H1 (cell line): ENCODE measurements around the gene PCGF3. TPM values are rescaled to one million over a fixed set of nuclear protein-coding genes. Genes with fewer than 3 reads are reported as not detected.
"Not testable (repeated sequence)": the region's sequence is repeated elsewhere in the genome, so short reads cannot be mapped to it uniquely, and the experiment has no call there.

Experiments
- CTCF ChIA-PET: fragments of 300-600 bp; sonication (Branson Sonifier 250); formaldehyde crosslinking; loops from one replicate; lab custom pipeline; 2021; ENCODE audit not compliant: partially characterized antibody; lab: Charles Lee
- POLR2A ChIA-PET: fragments of 300-600 bp; sonication (Branson Sonifier 250); formaldehyde crosslinking; loops from one replicate; lab custom pipeline; 2021; ENCODE audit warnings: inconsistent platforms; ENCODE audit not compliant: partially characterized antibody; lab: Charles Lee
- DNase-seq, 2 experiments: peaks; one replicate each; pipeline versions ENCODE4 v3.0.0 to v3.0.0-alpha.2; 2010 to 2022; ENCODE audit warnings: low spot score in 2 of 2, low read depth in 1 of 2, mixed read lengths in 1 of 2
- FAIRE-seq: peaks from 2 replicates; lab custom pipeline; 2011; peaks lifted over from hg19 to GRCh38; lab: Jason Lieb, UNC
- H2AFZ ChIP-seq: 2 replicates; pipeline ENCODE4 v1.8.1; 2012; ENCODE audit warnings: low read length, inconsistent platforms
- H2AK5ac ChIP-seq: 2 replicates; pipeline ENCODE4 v1.6.1; 2013; ENCODE audit warnings: low read depth, low read length
- H2BK120ac ChIP-seq: replicated peaks from 2 replicates; pipeline ENCODE3; 2013; ENCODE audit warnings: low read depth, low read length, inconsistent platforms
- H2BK12ac ChIP-seq: 2 replicates; pipeline ENCODE4 v1.6.1; 2013; ENCODE audit warnings: low read depth, low read length
- H2BK15ac ChIP-seq: 2 replicates; pipeline ENCODE4 v1.6.1; 2013; ENCODE audit warnings: low read length
- H2BK20ac ChIP-seq: 2 replicates; pipeline ENCODE4 v1.6.1; 2013; ENCODE audit warnings: low read length
- H2BK5ac ChIP-seq: 2 replicates; pipeline ENCODE4 v1.6.1; 2013; ENCODE audit warnings: low read depth, low read length
- H3K14ac ChIP-seq: 2 replicates; pipeline ENCODE4 v1.6.1; 2013; ENCODE audit warnings: inconsistent platforms; ENCODE audit not compliant: insufficient read length
- H3K18ac ChIP-seq: 2 replicates; pipeline ENCODE4 v1.6.1; 2013; ENCODE audit warnings: low read length; ENCODE audit errors: extremely low read depth
- H3K23ac ChIP-seq: 2 replicates; pipeline ENCODE4 v1.6.1; 2013; ENCODE audit warnings: inconsistent platforms; ENCODE audit not compliant: insufficient read length
- H3K23me2 ChIP-seq: 2 replicates; pipeline ENCODE4 v1.6.1; 2013; ENCODE audit warnings: low read depth, low read length
- H3K27ac ChIP-seq: 2 replicates; pipeline ENCODE4 v1.6.1; 2011; ENCODE audit warnings: low read depth, low read length, inconsistent platforms
- H3K27me3 ChIP-seq, 4 experiments: replicated peaks in 1 of 4; 1 replicate in 1 of 4; 2 replicates in 3 of 4; pipeline versions ENCODE4 v1.6.1 to v1.8.1; 2011 to 2013; ENCODE audit warnings: low read length in 3 of 4, mild to moderate bottlenecking in 3 of 4, inconsistent platforms in 2 of 4, mixed read lengths in 2 of 4, moderate library complexity in 1 of 4; ENCODE audit not compliant: control insufficient read depth in 3 of 4, insufficient read depth in 3 of 4; ENCODE audit errors: extremely low read depth in 1 of 4
- H3K36me3 ChIP-seq, 4 experiments: 2 replicates each; pipeline versions ENCODE4 v1.6.1 to v1.8.1; 2011 to 2013; ENCODE audit warnings: mild to moderate bottlenecking in 4 of 4, low read length in 3 of 4, moderate library complexity in 2 of 4, control low read depth in 1 of 4, inconsistent platforms in 1 of 4; ENCODE audit not compliant: insufficient read depth in 4 of 4, control insufficient read depth in 2 of 4
- H3K4ac ChIP-seq: replicated peaks from 2 replicates; pipeline ENCODE3; 2013; ENCODE audit warnings: low read length, low read depth, mixed read lengths, inconsistent platforms; ENCODE audit not compliant: insufficient read length
- H3K4me1 ChIP-seq, 4 experiments: replicated peaks in 1 of 4; 1 replicate in 1 of 4; 2 replicates in 3 of 4; pipeline versions ENCODE4 v1.6.1 to v1.8.1; 2011 to 2013; ENCODE audit warnings: low read length in 3 of 4, inconsistent platforms in 2 of 4, mixed read lengths in 1 of 4; ENCODE audit not compliant: insufficient read depth in 4 of 4, control insufficient read depth in 3 of 4
- H3K4me2 ChIP-seq, 2 experiments: 2 replicates each; pipeline versions ENCODE4 v1.6.1 to v1.8.1; 2011 to 2013; ENCODE audit warnings: low read depth in 2 of 2, low read length in 2 of 2, control low read depth in 1 of 2, inconsistent platforms in 1 of 2, mild to moderate bottlenecking in 1 of 2; ENCODE audit not compliant: insufficient read depth in 1 of 2
- H3K4me3 ChIP-seq, 4 experiments: fragments of 200-600, 300-600 bp in 1 of 4; sonication (generic), shearing (Covaris generic), sonication (Bioruptor Twin) in 1 of 4; 2 replicates each; pipeline versions ENCODE4 v1.5.1 to v1.8.1; 2011 to 2016; ENCODE audit warnings: low read length in 4 of 4, low read depth in 3 of 4, control low read depth in 2 of 4, inconsistent platforms in 2 of 4, mild to moderate bottlenecking in 2 of 4, mixed read lengths in 1 of 4, moderate library complexity in 1 of 4; ENCODE audit not compliant: insufficient read depth in 2 of 4; ENCODE audit errors: extremely low read depth in 1 of 4
- H3K56ac ChIP-seq: replicated peaks from 2 replicates; pipeline ENCODE3; 2013; ENCODE audit warnings: low read depth, mild to moderate bottlenecking, mixed read lengths, low read length, inconsistent platforms; ENCODE audit not compliant: insufficient read length
- H3K79me1 ChIP-seq: 2 replicates; pipeline ENCODE4 v1.6.1; 2013; ENCODE audit warnings: low read depth, low read length, control low read depth
- H3K79me2 ChIP-seq, 2 experiments: 2 replicates each; pipeline versions ENCODE4 v1.6.1 to v1.8.1; 2012 to 2013; ENCODE audit warnings: low read length in 2 of 2, mild to moderate bottlenecking in 2 of 2, inconsistent platforms in 1 of 2; ENCODE audit not compliant: insufficient read depth in 2 of 2, control insufficient read depth in 1 of 2
- H3K9ac ChIP-seq, 4 experiments: replicated peaks in 1 of 4; 1 replicate in 1 of 4; 2 replicates in 3 of 4; pipeline versions ENCODE4 v1.6.1 to v1.8.1; 2011 to 2013; ENCODE audit warnings: low read depth in 3 of 4, low read length in 3 of 4, control low read depth in 2 of 4, mild to moderate bottlenecking in 2 of 4, moderate library complexity in 2 of 4, inconsistent platforms in 1 of 4; ENCODE audit errors: extremely low read depth in 1 of 4
- H3K9me3 ChIP-seq, 2 experiments: 2 replicates each; pipeline versions ENCODE4 v1.6.1 to v1.8.1; 2012 to 2013; ENCODE audit warnings: mild to moderate bottlenecking in 2 of 2, moderate library complexity in 2 of 2, control low read depth in 1 of 2, inconsistent platforms in 1 of 2, low read depth in 1 of 2, low read length in 1 of 2, mixed read lengths in 1 of 2; ENCODE audit not compliant: insufficient read depth in 2 of 2
- H4K20me1 ChIP-seq, 2 experiments: replicated peaks in 1 of 2; 2 replicates each; pipeline versions ENCODE3 to v1.8.1; 2011 to 2013; ENCODE audit warnings: inconsistent platforms in 2 of 2, low read length in 2 of 2, mild to moderate bottlenecking in 1 of 2; ENCODE audit not compliant: insufficient read depth in 2 of 2, control insufficient read depth in 1 of 2
- H4K5ac ChIP-seq: 2 replicates; pipeline ENCODE4 v1.6.1; 2013; ENCODE audit warnings: low read length, low read depth, mixed read lengths, inconsistent platforms; ENCODE audit not compliant: insufficient read length
- H4K8ac ChIP-seq: 2 replicates; pipeline ENCODE4 v1.8.0; 2013; ENCODE audit warnings: mild to moderate bottlenecking, moderate library complexity, low read length, inconsistent platforms; ENCODE audit not compliant: insufficient read depth; ENCODE audit errors: extremely low read depth
- H4K91ac ChIP-seq: replicated peaks from 2 replicates; pipeline ENCODE3; 2013; ENCODE audit warnings: low read length, mixed read lengths, inconsistent platforms; ENCODE audit not compliant: insufficient read length
- ASH2L ChIP-seq: fragments of 200-600, 300-600 bp; sonication (generic); IDR thresholded peaks from one replicate; pipeline ENCODE4 v1.7.1; 2017; ENCODE audit warnings: low read length
- CTCF ChIP-seq, 3 experiments: IDR thresholded peaks; 1 replicate in 2 of 3; 2 replicates in 1 of 3; pipeline versions ENCODE4 v1.5.1 to v1.6.1; 2011; ENCODE audit warnings: low read length in 3 of 3, mild to moderate bottlenecking in 3 of 3, inconsistent platforms in 2 of 3, low read depth in 1 of 3, moderate library complexity in 1 of 3; ENCODE audit not compliant: insufficient read depth in 1 of 3; ENCODE audit errors: control extremely low read depth in 1 of 3
- EGR1 ChIP-seq: IDR thresholded peaks from 2 replicates; pipeline ENCODE4 v1.6.1; 2011; ENCODE audit warnings: low read depth, low read length, borderline replicate concordance
- SAP30 ChIP-seq: fragments of 300-600 bp; sonication (generic); IDR thresholded peaks from 2 replicates; pipeline ENCODE4 v1.7.1; 2012; ENCODE audit warnings: low read length, moderate library complexity, mild to moderate bottlenecking, inconsistent platforms; ENCODE audit not compliant: insufficient read depth, insufficient replicate concordance
- YY1 ChIP-seq: IDR thresholded peaks from 2 replicates; pipeline ENCODE4 v1.6.1; 2011; ENCODE audit warnings: low read depth, mild to moderate bottlenecking, low read length
- WGBS, 2 experiments: shearing (Covaris generic) in 1 of 2; methylation state at CpG; one replicate each; pipeline versions ENCODE4 v1.1.6 to v1.1.7; 2013 to 2015; ENCODE audit warnings: low lambda C conversion rate in 2 of 2, mixed read lengths in 2 of 2, inconsistent platforms in 1 of 2, low coverage in 1 of 2, missing lambda C conversion rate in 1 of 2; ENCODE audit not compliant: insufficient replicate concordance in 2 of 2, insufficient coverage in 1 of 2, insufficient read length in 1 of 2; ENCODE audit errors: extremely low coverage in 1 of 2, missing lambda C conversion rate in 1 of 2; 5-methylcytosine and 5-hydroxymethylcytosine counted together
- polyA plus RNA-seq, 7 experiments: library from polyadenylated mRNA; depleted of rRNA in 3 of 7; stranded (reverse) in 5 of 7; unstranded in 2 of 7; fragments of >200 nt in 5 of 7; fragments of 200-250 nt in 2 of 7; gene quantifications; 1 replicate in 5 of 7; 2 replicates in 1 of 7; 4 replicates in 1 of 7; pipeline versions ENCODE4 v1.2.1 to v1.2.3, GENCODE V29; 2011 to 2013; ENCODE audit warnings: missing spikeins in 2 of 7, mixed read lengths in 2 of 7
- total RNA-seq: library from RNA; stranded (reverse); fragmentation: NEBNext Ultra II Directional; extraction: Animal tissue kit (Norgen Biotek cat#: 25700); gene quantifications from 2 replicates; pipeline ENCODE4 v1.2.1, GENCODE V29; 2021

Gene PCGF3
- total and polyA plus RNA-seq, 2 of the 8 experiments (the other 6 are each of a cell fraction or from before 2014, with no cell fraction given), result 52.7 to 52.9 TPM

DNA sequence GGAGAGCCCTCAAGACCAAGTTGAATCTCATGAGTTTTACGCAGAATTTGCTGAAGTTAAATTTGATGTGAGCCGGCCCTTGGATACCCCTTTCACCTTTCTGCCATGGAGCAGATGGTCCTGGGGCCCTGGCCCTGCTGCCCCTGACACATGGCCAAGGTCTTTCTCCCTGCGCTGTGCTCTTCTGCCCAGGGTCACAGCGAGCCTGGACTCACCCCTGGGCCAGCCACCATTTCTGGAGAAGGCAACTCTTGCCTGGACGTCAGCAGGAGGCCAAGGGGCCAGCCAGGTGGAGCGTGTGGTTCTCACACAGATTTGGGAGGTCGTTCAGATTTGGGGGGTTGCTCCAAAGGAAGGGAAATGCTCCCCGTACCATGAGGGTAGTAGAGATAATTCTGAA lies 30.0 kb downstream of the PCGF3 start (continued):
- no peak for TF ChIP-seq ASH2L
- TF ChIP-seq CTCF (IDR thresholded peaks at IDR 0.05; ENCODE audit: control extremely low read depth in 1 of 3, insufficient read depth in 1 of 3, low read depth in 1 of 3, low read length in 3 of 3), result no peak
- no peak for TF ChIP-seq YY1
- TF ChIP-seq EGR1, result no peak
- no peak for TF ChIP-seq SAP30
- TF ChIP-seq, all 59 proteins: peak for 0

DNA sequence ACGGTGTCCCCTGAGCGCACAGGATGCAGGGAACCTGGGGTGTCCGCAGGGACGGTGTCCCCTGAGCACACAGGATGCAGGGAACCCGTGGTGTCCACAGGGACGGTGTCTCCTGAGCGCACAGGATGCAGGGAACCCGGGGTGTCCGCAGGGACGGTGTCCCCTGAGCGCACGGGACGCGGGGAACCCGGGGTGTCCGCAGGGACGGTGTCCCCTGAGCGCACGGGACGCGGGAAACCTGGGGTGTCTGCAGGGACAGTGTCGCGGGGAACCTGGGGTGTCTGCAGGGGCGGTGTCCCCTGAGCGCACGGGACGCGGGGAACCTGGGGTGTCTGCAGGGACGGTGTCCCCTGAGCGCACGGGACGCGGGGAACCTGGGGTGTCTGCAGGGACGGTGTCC lies 30.9 kb downstream of the PCGF3 start:
- H2BK12ac ChIP-seq, H3K4me3 ChIP-seq, FAIRE-seq, H2BK15ac ChIP-seq, H3K79me2 ChIP-seq, H3K4ac ChIP-seq, H3K79me1 ChIP-seq, H3K14ac ChIP-seq, H3K9me3 ChIP-seq, H4K5ac ChIP-seq, H3K4me1 ChIP-seq, H3K18ac ChIP-seq, H4K8ac ChIP-seq, H2BK20ac ChIP-seq, H3K23ac ChIP-seq, H3K27me3 ChIP-seq, DNase-seq, H3K4me2 ChIP-seq, H3K23me2 ChIP-seq, H2BK5ac ChIP-seq, POLR2A ChIA-PET, H3K9ac ChIP-seq, H2AFZ ChIP-seq, H2BK120ac ChIP-seq, H4K91ac ChIP-seq, H3K27ac ChIP-seq, H2AK5ac ChIP-seq, H3K56ac ChIP-seq: not testable (repeated sequence)
- CTCF ChIA-PET, result interaction anchor here (1.0 kb wide), 1 partner anchor 154 kb away, joined by 3 read pairs; no protein-coding TSS in a partner anchor
- Histone ChIP-seq H4K20me1 (peaks cover 8 to 12% of the 10 kb centered on the region in 2 experiments), H3K36me3 (peaks cover 23 to 58% (median 42%) of the 10 kb centered on the region in 4 experiments)
- WGBS, 2 experiments, result 95% methylated on average over 16 of the region's 34 CpGs; no CpG with 5 or more reads in 1 of the 2 experiments
